Activated CD8-positive, alpha-beta memory T cell treated with anti-CD3 and anti-CD28 coated beads for 36 hours (primary cell): ENCODE data around the gene CCL20. TPM values are rescaled to one million over a fixed set of nuclear protein-coding genes. Genes with fewer than 3 reads are reported as not detected.
"Not testable (repeated sequence)": the region's sequence is repeated elsewhere in the genome, so short reads cannot be mapped to it uniquely, and the experiment has no call there.

Experiments
- CTCF ChIA-PET: fragments of 350-600 bp; sonication (Branson Sonifier 250); formaldehyde crosslinking; loops from one replicate; lab custom pipeline; 2021; ENCODE audit warnings: antibody characterized with exemption; lab: Charles Lee
- POLR2A ChIA-PET: fragments of 350-600 bp; sonication (Branson Sonifier 250); formaldehyde crosslinking; loops from one replicate; lab custom pipeline; 2021; ENCODE audit warnings: antibody characterized with exemption; lab: Charles Lee
- total RNA-seq, 2 experiments: library from RNA; stranded (reverse); gene quantifications; one replicate each; pipeline ENCODE4 v1.2.3, GENCODE V29; 2021

CCL20 gene
- total RNA-seq, 2 experiments from 2014 or later, result 5.7 to 6.0 TPM

- POLR2A ChIA-PET, result no interaction called here
- CTCF ChIA-PET, result no interaction called here
Measured at GRCh38 chr2:227824711-227825110, 11.1 kb downstream of the CCL20 start.

DNA sequence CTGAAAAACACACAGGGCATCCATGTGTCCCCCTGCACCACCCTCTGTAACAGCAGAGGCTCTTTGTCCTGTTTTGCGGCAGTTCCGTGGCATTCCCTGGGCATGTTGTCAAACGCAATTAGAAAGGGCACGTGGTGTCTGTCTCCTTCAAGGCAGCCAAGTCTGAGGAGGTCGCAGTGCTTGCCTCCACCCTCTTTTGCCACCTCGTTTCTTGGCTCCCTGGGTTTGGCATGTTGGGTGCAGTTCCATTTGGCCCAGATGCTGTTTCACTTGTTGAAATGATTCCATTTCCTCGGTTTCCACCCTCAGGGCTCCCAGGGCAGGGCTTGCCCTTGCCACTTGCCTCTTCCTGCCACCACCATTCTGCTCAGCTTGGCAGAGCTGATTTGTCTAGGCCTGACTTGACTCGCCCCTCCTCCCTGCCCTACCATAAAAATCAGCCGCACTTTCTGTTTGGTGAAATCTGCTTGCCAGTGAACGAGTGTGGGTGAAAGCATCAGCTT lies 12.4 kb downstream of the CCL20 start:
- CTCF ChIA-PET, result no interaction called here
- POLR2A ChIA-PET, result no interaction called here

GRCh38 chr2:227826563-227826962 lies 12.9 kb downstream of the CCL20 start:
- ChIA-PET CTCF (no interaction called here), POLR2A (no interaction called here)

DNA sequence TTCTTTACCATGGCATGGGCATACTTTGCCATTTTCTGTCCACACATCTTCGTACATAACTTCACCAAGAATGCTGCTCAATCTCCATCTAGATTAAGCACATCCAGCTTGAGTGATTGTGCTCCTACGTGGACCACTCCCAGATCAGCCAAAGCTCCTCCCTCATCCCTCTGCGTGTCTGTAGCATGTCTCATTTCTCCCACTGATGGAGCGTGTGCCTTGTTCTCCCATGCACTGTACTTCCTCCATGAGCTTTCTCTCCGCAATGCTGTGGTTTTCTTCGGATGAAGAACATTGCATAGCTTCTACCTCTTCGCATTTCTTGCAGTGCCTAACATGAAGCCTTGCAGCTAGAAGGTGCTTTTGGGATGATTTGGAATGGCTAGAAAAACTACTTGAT lies 13.5 kb downstream of the CCL20 start:
- POLR2A ChIA-PET, result no interaction called here
- CTCF ChIA-PET, result no interaction called here

DNA sequence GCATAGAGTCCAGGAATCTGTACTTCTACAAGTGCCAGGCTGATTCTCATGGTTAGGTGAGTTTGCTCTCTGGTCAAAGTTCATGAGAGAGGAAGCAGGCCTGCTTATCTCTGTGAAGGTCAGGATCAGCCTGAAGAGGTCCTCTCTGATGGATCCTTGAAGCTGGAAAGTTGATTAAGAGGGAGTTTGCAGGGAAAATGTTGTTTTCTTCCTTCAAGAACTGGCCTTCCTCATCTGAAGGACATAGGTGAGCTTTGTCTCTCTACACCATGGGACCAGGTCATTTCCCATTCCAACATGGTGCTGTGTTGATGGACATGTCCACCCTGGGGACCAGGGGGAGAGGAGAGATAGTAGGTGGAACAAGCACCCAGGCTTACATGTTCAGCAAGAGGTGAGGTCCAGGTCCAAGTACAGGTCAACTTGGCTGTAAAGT lies 14.9 kb downstream of the CCL20 start:
- POLR2A ChIA-PET, result no interaction called here
- CTCF ChIA-PET, result no interaction called here

DNA sequence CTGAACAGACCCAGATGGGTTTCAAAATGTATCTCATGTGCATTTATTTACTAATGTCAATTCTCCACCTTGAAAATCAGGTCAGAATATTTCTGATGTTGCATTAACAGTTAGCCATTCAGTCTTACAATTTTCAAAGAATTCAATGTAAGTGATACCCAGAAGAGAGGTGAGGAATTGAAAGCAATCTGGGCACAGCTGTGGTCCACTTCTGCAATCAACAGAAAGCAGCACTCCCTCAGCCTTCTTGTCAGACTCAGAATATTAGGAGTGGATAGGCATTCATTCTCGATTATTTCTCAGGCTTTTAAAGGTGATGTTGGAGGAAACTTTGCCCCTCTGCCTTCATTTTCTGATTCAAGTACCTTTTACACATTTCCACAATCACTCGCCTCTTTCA lies 15.7 kb downstream of the CCL20 start:
- CTCF ChIA-PET, result no interaction called here
- POLR2A ChIA-PET, result no interaction called here

DNA sequence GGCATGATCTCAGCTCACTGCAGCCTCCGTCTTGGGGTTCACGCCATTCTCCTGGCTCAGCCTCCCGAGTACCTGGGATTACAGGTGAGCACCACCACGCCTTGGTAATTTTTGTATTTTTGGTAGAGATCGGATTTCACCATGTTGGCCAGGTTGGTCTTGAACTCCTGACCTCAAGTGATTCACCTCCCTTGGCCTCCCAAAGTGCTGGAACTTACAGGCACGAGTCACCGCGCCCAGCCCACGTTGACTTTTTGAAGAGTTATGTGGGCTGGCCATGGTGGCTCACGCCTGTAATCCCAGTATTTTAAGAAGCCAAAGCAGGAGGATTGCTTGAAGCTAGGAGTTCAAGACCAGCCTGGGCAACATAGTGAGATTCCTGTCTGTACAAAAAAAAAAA lies 20.8 kb downstream of the CCL20 start:
- ChIA-PET CTCF (no interaction called here), POLR2A (no interaction called here)

GRCh38 chr2:227834916-227835650 lies 21.4 kb downstream of the CCL20 start:
- ChIA-PET CTCF (no interaction called here), POLR2A (no interaction called here)

GRCh38 chr2:227839339-227840129 lies 25.9 kb downstream of the CCL20 start:
- CTCF ChIA-PET, POLR2A ChIA-PET: not testable (repeated sequence)

DNA sequence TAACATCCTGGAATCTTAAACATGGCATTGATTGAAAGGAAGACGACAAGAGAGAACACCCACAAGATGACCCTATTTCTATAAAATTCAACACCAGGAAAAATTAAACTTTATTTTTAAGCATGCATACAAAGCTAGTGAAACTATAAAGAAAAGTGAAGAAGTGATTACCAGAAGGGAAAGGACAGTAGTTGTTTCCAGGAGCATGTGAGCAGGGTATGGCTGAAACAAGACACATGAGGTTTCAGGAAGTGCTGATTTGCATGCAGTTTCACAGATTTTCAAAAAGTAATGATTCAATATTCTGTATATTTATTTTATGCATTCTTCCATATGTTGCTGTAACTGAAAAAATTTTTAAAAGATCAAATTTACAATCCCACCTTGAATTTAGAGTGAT lies 33.2 kb downstream of the CCL20 start:
- ChIA-PET POLR2A (interaction anchor here (1.0 kb wide), 1 partner anchor 1011 kb away, joined by 3 read pairs; the partner anchor contains the start of gene RHBDD1), CTCF (no interaction called here)

DNA sequence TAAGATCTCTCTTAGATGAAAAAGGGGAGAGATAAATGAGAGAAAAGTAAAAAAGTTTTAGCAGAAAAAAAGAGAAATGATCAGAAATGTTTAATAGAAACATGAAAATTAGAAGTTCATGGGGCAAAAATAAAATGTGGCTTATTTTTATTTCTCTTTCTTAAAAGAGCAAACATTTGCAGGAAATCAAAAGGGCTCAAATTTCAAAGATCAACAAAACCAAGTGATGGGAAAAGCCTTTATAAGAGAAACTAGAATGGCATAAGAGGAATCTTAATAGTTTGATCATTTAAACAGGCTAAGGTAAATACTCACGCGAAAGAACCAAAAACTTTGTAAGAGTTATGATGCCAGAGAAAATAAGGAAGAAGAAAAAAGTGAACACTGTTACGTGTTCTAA lies 34.5 kb downstream of the CCL20 start:
- ChIA-PET POLR2A (no interaction called here), CTCF (no interaction called here)

GRCh38 chr2:227848586-227848985 lies 34.9 kb downstream of the CCL20 start:
- CTCF ChIA-PET, result no interaction called here
- POLR2A ChIA-PET, result no interaction called here

DNA sequence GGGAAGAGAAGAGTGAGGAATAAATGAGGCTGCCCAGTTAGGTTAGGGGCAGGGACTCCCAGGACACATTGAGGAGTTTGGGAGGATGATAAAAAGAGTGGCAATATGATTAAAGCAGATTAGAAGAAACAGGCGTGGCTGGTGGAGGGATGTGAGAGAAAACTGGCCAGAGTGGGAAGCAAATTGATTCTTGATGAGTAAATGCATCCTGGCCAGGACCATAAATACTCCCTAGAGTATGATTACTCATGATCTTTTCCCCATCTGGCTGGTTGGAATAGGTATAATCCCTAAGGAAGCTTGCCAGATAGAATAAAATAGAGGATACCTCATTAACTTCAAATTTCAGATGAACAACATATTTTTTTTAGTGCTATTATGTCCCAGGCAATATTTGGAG lies 36.3 kb downstream of the CCL20 start:
- POLR2A ChIA-PET, result no interaction called here
- CTCF ChIA-PET, result no interaction called here

GRCh38 chr2:227853204-227853629 lies 39.6 kb downstream of the CCL20 start:
- ChIA-PET CTCF (no interaction called here), POLR2A (no interaction called here)

DNA sequence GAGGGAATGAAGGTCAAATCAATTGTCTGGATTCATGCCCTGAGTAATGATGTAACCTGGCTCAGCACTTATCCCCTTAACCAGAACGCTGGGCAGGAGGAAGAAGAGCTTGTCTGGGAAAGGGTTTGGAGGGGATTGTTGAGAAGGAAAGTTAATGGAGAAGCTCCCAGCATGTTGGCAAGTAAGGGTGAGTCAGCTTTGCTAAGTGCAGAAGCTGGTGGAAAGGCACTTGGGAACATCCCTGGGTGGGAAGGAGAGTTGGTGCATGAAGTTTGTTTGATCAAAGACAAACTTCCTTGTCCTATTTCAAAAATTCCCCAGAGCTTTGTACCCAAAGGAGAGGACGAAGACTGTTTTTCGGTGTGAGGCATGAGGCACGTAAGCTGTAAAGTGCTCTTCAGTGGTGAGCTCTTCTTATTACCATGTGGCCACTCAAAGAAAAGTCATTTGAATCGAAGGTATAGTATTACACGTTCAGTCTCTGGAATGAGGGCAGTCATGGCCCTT lies 40.2 kb downstream of the CCL20 start:
- POLR2A ChIA-PET, result no interaction called here
- CTCF ChIA-PET, result no interaction called here

DNA sequence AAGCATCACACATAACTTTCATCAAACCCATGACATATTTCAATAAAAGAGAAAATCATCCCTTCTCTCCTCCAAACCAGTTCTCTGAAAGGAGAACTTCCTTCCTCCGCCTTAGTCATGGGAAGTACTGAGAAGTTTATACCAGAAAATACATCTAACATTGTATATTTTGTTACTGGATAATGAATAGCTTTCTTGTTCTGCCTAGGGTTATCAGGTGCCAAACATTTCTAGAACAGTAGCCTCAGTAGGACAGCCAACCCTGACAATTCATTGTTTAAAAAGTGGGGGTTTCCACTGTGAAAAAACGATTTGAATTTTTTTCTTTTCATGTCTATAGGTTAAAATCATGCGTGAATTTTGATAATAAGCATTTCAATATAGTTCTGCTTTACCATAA lies 41.8 kb downstream of the CCL20 start:
- CTCF ChIA-PET, result no interaction called here
- POLR2A ChIA-PET, result no interaction called here

- ChIA-PET POLR2A (no interaction called here), CTCF (no interaction called here)
Measured at GRCh38 chr2:227856697-227857096, 43.1 kb downstream of the CCL20 start.

GRCh38 chr2:227860221-227860641 lies 46.6 kb downstream of the CCL20 start:
- POLR2A ChIA-PET, result no interaction called here
- CTCF ChIA-PET, result interaction anchor here (0.7 kb wide), 1 partner anchor 86 kb away, joined by 4 read pairs; no protein-coding TSS in a partner anchor

DNA sequence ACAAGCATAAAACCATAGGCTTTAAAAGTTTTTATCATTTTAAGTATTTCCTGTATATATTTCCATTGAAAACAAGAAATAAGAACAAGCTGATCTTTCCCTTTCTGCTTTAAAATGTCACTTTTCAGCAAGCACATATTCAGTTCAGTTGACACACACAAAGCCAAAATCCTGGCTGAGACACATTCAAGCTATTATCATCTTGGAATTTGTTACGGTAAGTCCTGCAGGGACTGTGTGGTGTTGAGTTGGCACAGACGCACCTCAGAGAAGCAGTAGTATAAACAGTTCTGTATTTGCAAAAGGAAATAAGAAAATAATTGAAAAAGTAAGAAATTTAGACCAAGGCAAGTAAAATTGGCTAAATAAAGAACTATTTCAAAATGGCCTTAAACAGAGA lies 47.4 kb downstream of the CCL20 start:
- ChIA-PET CTCF (interaction anchor here (0.6 to 0.7 kb wide), 2 partner anchors 87 to 1842 kb away, joined by 4 read pairs; no protein-coding TSS in a partner anchor), POLR2A (no interaction called here)

DNA sequence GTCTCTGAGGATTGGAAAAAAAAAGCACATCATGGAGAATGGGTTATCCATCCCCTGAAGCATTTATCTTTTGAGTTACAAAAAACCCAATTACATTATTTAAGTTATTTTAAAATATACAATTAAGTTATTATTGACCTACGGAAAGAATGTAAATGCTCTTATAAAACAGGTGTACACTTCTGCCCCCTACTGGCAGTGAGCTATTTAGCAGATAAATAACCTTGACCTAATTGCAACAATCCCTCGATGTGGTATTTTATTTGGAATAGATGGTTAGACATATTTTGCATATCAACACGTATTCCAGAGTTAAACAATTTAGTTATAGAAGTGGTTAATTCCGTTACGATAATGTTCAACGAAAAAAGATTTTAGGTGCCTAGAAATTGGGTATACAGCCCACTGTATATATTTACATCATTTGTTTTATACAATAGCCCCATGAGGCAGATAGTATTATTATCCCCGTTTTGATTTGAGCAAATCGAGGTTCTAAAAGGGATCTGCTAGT lies 48.6 kb downstream of the CCL20 start:
- ChIA-PET POLR2A (no interaction called here), CTCF (interaction anchor here (1.0 to 1.9 kb wide), 3 partner anchors 10 to 204 kb away, joined by 3 to 7 read pairs (median 4); partner anchors contain the start of gene DAW1)
